HL-60 (cell line): ENCODE results near the gene FGF14.

Experiments used
- DNase-seq, 2 experiments: peaks; one replicate each; pipeline ENCODE4 v3.0.0-alpha.2; 2010 to 2020; ENCODE audit warnings: low read depth in 1 of 2, low spot score in 1 of 2
- H3K27ac ChIP-seq: fragments of 250-450 bp; sonication (Bioruptor Pico); replicated peaks from 2 replicates; pipeline ENCODE4 v1.5.1; 2020; ENCODE audit warnings: mild to moderate bottlenecking, moderate library complexity
- H3K27me3 ChIP-seq: fragments of 250-450 bp; sonication (Bioruptor Pico); 2 replicates; pipeline ENCODE4 v1.5.1; 2021; ENCODE audit warnings: mild to moderate bottlenecking, moderate library complexity; ENCODE audit not compliant: insufficient read depth, poor library complexity, severe bottlenecking
- H3K4me3 ChIP-seq: replicated peaks from 2 replicates; pipeline ENCODE4 v1.5.1; 2011; ENCODE audit warnings: mild to moderate bottlenecking, control low read depth, low read length; ENCODE audit not compliant: insufficient read depth
- GABPA ChIP-seq: IDR thresholded peaks from 2 replicates; pipeline ENCODE4 v1.6.1; 2012; ENCODE audit warnings: low read depth
- POLR2AphosphoS5 ChIP-seq: IDR thresholded peaks from 2 replicates; pipeline ENCODE4 v1.6.1; 2012; ENCODE audit warnings: low read depth
- SPI1 ChIP-seq: IDR thresholded peaks from 2 replicates; pipeline ENCODE4 v1.6.1; 2012; ENCODE audit warnings: low read depth, mild to moderate bottlenecking, borderline replicate concordance
- TF ChIP-seq, protein P1 (sequence below): IDR thresholded peaks from 2 replicates; pipeline ENCODE4 v1.6.1; 2012; ENCODE audit warnings: low read depth; ENCODE audit not compliant: insufficient replicate concordance
- TF ChIP-seq, protein P2 (sequence below): IDR thresholded peaks from one replicate; pipeline ENCODE4 v1.5.1; 2011; ENCODE audit warnings: low read length, control low read depth, inconsistent platforms; ENCODE audit not compliant: insufficient read depth

The FGF14 gene

DNA sequence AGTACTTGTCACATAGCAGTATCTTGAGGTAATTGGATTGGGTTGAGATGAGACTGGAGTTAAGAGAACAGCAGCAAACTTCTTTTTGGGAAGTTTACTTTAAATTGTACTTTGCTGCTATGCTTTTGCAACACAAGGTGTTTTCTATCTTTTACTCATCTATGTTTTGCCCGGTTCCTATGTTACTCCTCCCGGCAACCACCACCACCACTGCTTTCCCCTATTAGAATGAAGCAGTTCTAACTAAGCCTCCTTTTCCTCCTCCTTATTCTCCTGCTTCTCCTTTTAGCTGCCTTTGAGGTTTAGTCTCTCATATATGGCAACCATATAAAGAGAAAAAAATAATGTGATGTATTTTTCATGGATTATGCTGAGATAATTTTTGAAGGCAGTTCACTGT, 715.8 kb downstream of the FGF14 start:
- H3K4me3 ChIP-seq: no peak overlapping the region
- TF ChIP-seq, protein P1, sequence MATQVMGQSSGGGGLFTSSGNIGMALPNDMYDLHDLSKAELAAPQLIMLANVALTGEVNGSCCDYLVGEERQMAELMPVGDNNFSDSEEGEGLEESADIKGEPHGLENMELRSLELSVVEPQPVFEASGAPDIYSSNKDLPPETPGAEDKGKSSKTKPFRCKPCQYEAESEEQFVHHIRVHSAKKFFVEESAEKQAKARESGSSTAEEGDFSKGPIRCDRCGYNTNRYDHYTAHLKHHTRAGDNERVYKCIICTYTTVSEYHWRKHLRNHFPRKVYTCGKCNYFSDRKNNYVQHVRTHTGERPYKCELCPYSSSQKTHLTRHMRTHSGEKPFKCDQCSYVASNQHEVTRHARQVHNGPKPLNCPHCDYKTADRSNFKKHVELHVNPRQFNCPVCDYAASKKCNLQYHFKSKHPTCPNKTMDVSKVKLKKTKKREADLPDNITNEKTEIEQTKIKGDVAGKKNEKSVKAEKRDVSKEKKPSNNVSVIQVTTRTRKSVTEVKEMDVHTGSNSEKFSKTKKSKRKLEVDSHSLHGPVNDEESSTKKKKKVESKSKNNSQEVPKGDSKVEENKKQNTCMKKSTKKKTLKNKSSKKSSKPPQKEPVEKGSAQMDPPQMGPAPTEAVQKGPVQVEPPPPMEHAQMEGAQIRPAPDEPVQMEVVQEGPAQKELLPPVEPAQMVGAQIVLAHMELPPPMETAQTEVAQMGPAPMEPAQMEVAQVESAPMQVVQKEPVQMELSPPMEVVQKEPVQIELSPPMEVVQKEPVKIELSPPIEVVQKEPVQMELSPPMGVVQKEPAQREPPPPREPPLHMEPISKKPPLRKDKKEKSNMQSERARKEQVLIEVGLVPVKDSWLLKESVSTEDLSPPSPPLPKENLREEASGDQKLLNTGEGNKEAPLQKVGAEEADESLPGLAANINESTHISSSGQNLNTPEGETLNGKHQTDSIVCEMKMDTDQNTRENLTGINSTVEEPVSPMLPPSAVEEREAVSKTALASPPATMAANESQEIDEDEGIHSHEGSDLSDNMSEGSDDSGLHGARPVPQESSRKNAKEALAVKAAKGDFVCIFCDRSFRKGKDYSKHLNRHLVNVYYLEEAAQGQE: no peak
- TF ChIP-seq GABPA: no peak
- TF ChIP-seq, protein P2, sequence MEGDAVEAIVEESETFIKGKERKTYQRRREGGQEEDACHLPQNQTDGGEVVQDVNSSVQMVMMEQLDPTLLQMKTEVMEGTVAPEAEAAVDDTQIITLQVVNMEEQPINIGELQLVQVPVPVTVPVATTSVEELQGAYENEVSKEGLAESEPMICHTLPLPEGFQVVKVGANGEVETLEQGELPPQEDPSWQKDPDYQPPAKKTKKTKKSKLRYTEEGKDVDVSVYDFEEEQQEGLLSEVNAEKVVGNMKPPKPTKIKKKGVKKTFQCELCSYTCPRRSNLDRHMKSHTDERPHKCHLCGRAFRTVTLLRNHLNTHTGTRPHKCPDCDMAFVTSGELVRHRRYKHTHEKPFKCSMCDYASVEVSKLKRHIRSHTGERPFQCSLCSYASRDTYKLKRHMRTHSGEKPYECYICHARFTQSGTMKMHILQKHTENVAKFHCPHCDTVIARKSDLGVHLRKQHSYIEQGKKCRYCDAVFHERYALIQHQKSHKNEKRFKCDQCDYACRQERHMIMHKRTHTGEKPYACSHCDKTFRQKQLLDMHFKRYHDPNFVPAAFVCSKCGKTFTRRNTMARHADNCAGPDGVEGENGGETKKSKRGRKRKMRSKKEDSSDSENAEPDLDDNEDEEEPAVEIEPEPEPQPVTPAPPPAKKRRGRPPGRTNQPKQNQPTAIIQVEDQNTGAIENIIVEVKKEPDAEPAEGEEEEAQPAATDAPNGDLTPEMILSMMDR: no peak
- TF ChIP-seq POLR2AphosphoS5: no peak
- TF ChIP-seq SPI1: no peak
- DNase-seq: no peak
- no peak overlapping the region for H3K27ac ChIP-seq
- no peaks in the 10 kb centered on the region for H3K27me3 ChIP-seq

- DNase-seq: no peak
- no peak overlapping the region for H3K27ac ChIP-seq
- H3K27me3 ChIP-seq: no peaks in the 10 kb centered on the region
- TF ChIP-seq SPI1: no peak
- TF ChIP-seq GABPA: no peak
- TF ChIP-seq, protein P1: no peak
- TF ChIP-seq, protein P2: no peak
- TF ChIP-seq POLR2AphosphoS5: no peak
- no peak overlapping the region for H3K4me3 ChIP-seq
These were observed 720.0 kb downstream of the FGF14 start for GRCh38 chr13:101681834-101682233.

DNA sequence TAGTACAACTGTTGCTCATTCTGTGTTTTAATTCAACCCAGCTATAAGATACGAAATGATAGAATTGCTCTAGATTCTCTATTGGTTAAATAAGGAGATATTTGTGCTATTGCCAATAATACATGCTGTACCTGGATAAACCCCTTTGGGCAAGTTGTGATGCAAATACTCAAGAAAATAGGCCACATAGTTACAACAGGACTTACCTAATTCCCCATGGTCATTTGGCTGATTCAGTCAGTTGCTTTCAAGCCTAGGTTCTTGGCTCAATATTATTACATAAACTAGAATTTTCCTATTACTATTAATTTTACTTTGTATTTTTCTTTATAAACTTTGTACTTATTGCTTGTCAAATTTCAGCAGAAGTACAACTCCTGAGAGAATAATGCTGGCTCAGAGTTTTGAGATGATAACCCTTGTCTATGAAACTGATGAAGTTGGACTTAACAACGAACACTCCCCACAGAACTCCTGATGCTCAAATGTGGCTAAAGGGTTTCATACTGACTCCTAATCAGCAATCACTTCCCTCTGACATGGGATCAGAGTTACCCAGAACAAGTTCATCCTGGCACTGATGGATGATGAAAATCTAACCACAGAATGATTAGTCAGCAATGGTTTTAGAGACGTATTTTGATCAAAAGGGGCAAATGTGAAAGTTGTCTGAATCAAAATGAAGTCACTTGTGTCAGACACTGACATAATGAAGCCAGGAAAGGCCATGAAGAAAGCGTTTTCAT, 728.3 kb downstream of the FGF14 start:
- Histone ChIP-seq H3K4me3 (no peak overlapping the region), H3K27ac (no peak overlapping the region), H3K27me3 (no peaks in the 10 kb centered on the region)
- DNase-seq: no peak
- TF ChIP-seq, protein P1: no peak
- TF ChIP-seq GABPA (no peak), POLR2AphosphoS5 (no peak), SPI1 (no peak)
- TF ChIP-seq, protein P2: no peak
